ENCODE measurements around the gene IRAK2.

GRCh38 chr3:10155658-10156057 lies 9.1 kb upstream of the IRAK2 start:
- TF ChIP-seq, protein P1, sequence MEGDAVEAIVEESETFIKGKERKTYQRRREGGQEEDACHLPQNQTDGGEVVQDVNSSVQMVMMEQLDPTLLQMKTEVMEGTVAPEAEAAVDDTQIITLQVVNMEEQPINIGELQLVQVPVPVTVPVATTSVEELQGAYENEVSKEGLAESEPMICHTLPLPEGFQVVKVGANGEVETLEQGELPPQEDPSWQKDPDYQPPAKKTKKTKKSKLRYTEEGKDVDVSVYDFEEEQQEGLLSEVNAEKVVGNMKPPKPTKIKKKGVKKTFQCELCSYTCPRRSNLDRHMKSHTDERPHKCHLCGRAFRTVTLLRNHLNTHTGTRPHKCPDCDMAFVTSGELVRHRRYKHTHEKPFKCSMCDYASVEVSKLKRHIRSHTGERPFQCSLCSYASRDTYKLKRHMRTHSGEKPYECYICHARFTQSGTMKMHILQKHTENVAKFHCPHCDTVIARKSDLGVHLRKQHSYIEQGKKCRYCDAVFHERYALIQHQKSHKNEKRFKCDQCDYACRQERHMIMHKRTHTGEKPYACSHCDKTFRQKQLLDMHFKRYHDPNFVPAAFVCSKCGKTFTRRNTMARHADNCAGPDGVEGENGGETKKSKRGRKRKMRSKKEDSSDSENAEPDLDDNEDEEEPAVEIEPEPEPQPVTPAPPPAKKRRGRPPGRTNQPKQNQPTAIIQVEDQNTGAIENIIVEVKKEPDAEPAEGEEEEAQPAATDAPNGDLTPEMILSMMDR (conservative IDR thresholded peaks at IDR 0.05 in 1 of 2, IDR thresholded peaks at IDR 0.05 in 1 of 2; ENCODE audit: low read depth in 1 of 2, low read length in 2 of 2), result no peak
- TF ChIP-seq EZH2 (IDR thresholded peaks at IDR 0.05; ENCODE audit: low read length, missing control alignments), result no peak

Data from fibroblast of lung (primary cell).